Activated CD8-positive, alpha-beta memory T cell treated with anti-CD3 and anti-CD28 coated beads for 4 hours (primary cell): ENCODE measurements around the gene PLEKHA6.

Source experiments
- DNase-seq, 2 donors: peaks; one replicate each; pipeline ENCODE4 v3.0.0-alpha.2; 2020; ENCODE audit warnings: low read depth in 2 of 2

The PLEKHA6 gene

DNA sequence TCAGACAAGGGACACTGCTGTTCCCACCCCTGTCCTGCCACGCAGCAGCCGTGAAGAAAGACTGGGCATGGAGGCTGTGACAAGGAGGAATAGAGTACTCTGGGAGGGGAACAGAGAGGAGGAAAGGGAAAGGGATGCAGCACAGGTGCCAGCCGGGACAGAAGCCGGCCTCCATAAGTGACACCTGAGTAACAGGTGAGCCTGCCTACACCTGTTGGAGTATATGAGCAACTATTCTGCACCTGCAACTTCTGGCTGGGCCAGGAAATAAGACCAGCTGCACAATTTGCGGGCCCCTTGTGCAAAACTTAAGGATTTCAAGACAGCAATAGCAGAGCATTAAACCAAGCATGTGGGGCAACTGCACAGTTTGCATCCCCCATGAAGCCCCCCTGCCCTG, 73.4 kb downstream of the PLEKHA6 start:
- no peak for DNase-seq

GRCh38 chr1:204285436-204286305, 74.1 kb downstream of the PLEKHA6 start:
- no peak for DNase-seq

- DNase-seq, result no peak
Observed at GRCh38 chr1:204284929-204285328, 74.8 kb downstream of the PLEKHA6 start.

DNA sequence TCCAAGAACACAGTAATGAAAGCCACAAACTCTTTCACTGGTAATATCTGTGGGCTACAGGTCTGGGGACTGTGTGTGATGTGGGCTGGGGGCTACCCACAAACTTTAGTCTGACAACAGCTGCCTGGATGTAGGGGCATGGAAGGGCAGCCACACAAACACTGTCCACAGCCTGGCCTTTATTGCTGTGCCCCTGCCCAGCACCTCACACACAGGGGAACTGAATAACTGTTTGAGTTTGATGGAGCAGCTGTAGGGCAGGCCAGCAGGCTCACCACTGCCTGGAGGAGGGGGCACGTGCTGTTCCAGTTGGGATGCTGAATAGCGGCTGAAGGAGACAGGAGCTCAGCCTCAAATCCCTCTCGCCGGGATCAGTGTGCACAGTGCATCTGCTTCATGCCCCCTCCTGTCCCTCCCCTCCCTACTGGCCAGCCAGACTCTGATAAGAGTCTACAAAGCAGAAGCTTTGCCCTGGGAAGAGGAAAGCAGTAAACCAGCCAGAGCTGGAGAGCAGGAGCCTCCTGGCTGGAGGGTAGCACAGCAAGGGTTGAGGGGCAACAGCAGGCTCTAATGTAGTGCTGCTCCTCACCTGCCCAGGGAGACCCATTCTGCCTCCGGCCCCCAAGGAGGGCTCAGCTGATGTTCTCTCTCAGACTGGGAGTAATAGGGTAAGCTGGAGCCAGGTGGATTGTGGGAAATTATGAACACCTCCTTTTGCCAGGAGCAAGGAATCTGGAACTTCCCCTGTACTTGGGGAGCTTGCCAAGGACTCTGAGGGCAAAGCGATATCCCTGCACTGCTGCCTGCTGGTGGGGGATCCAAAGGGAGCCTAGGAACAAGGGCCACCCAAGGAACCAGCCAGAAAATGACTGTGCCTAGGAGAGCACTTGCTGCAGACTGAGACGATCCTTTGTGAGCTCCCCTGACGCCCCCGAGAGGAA, 75.7 kb downstream of the PLEKHA6 start:
- no peak for DNase-seq

- DNase-seq, result no peak
Observed at GRCh38 chr1:204282761-204283221, 76.9 kb downstream of the PLEKHA6 start.

DNA sequence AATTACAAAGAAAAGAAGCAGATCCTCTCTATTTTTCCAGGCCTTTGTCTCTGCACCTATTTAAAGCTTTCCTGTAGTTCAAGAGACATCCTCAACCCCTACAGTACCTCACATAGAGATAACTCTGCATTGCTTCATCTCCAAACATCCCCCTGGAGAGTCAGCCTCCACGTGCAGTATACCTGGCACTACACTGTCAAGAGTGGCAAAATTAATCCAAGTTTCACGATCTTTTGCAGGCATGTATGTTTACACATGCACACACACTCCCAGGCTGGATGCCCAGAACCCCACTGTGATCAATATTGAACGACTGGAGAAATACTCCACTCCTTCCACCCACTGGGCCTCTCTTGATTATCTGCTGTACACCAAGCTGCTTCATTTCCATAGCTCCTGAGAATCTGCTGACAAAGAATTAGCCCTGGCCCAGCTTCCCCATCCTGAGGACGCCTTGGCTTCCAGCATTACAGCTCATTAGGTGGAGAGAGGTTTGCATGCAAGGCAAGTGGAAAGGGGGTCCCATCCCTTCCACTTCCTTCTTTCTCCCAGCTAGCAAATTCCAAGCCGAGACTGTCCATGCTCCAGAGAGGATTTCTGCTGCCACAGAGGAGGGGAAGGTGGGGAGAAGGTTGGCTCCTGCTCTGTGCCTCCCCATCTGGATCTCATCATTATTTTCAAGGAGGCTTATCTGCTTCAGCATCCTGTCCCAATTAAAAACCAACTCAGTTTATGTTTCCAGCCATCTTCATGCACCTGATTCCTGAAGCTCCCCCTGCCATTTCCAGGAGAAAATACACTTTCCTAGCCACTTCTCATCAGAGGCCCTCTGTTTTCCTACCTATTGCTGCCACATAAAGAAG, 79.4 kb downstream of the PLEKHA6 start:
- DNase-seq, result no peak

DNA sequence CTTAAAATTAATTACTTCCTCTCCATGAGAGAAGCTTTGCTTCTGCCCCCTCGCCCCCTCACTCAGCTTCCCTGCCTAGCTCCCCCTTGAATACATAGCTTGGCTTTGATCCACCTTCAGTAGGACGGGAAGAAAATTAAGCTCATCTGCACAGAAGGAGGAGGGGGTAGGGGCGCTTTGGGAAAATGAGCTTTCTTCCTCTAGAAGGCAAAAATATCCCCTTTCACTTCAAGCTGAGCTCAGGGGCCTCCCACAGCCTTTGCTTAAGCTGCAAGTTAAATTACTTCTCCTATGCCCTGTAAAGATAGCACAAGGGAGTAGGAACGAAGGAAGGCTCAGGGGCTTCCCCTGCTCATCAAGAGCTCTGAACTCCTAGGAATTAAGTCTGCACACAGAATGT, 80.8 kb downstream of the PLEKHA6 start:
- no peak for DNase-seq

DNA sequence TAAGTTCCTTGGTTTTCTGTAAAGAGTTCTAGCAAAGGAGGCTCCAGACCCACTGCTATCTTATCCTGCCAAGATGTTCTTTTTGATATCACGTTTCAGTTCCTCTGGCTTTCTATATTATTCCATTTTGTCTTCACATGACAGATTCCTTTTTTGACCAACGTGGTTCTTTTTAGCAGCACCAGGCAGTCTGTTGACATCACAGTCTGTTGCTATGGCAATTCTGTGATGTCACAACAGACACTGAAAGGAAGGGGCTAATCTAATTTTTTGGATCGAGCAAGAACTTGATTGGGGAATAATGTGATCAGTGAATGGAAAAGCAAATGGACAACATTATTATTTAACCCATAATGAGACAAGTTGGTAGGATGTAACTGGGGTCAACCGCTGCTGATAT, 81.5 kb downstream of the PLEKHA6 start:
- DNase-seq, result no peak

DNA sequence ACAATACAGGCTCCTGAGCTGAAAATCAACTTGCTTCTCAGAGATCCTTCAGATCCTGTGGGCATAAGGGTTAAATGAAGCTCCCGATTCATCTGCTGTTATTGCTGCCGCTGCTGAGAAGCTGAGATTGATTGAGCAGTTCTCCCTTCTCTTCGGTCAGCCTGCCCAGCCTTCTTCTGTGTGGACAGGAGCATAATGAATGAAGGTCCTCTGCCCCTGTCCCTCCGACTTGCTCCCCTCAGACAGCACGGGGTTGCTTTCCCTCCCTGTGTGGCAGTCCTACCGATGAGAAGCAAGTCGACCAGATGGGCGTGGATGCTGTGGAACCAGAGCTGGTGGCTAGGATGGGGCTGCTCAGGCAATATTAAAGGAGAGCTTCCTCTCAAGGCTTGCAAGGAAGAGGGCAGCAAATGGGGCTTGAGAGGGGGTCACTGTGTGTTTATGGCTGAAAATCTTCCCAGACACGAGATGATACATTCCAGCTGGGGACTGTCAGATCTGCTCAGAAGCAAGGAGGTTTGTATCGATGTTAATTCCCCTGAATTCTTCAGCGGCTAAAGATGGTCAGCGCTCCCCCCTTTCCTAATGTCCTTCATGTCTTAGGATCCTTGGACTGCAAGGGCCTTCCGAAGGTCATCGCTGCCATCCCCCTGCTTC, 82.0 kb downstream of the PLEKHA6 start:
- DNase-seq, result no peak

GRCh38 chr1:204275695-204276370, 83.9 kb downstream of the PLEKHA6 start:
- DNase-seq, result no peak

- DNase-seq, result no peak
Observed at GRCh38 chr1:204274446-204274845, 85.3 kb downstream of the PLEKHA6 start.

DNA sequence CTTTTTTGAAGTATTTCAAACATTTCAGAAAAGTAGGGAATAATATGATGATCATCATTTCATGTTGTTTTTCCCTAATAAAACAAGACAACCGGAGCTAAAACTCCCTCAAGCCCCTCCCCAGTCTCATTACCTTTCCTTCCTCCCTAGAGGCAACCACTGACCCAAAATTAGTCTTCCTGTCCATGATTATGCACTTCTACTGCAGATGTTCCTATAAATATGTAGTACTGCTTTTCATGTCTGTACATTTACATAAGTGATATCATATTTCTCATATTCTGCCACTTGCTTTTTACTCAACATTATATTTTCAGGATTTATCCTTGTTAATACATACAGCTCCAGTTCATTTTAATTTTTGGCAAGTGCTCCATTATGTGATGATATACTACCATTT, 87.2 kb downstream of the PLEKHA6 start:
- no peak for DNase-seq

- no peak for DNase-seq
Observed at GRCh38 chr1:204271970-204272369, 87.8 kb downstream of the PLEKHA6 start.

- no peak for DNase-seq
Observed at GRCh38 chr1:204268101-204268500, 91.6 kb downstream of the PLEKHA6 start.

- DNase-seq, result no peak
Observed at GRCh38 chr1:204267191-204267601, 92.5 kb downstream of the PLEKHA6 start.

DNA sequence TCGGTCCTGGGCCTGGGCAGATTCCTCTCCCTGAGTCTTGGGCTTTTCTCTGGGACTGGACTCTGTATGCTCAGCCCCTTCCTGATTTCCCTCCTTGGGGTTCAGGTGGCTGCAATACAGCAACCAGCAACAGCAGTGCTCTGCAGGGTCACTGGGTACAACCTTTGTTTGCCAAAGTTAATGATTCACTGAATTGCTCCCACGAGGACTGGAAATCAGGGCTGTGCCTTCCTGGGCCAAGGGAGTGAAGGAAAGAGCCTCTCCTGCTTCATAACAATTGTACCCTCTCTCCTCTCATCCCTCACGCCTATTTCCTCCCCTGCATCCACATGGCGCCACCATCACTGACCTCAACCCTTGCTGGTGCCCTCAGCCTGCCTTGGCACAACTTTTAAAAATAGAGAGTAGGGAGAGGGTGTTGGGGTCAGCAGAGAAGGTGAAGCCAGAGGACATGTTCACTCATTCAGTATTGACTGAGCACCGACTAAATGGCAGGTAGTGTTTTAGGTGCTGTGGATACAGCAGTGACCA, 93.2 kb downstream of the PLEKHA6 start:
- no peak for DNase-seq

- no peak for DNase-seq
Observed at GRCh38 chr1:204265665-204266064, 94.1 kb downstream of the PLEKHA6 start.

- no peak for DNase-seq
Observed at GRCh38 chr1:204264805-204265204, 94.9 kb downstream of the PLEKHA6 start.

DNA sequence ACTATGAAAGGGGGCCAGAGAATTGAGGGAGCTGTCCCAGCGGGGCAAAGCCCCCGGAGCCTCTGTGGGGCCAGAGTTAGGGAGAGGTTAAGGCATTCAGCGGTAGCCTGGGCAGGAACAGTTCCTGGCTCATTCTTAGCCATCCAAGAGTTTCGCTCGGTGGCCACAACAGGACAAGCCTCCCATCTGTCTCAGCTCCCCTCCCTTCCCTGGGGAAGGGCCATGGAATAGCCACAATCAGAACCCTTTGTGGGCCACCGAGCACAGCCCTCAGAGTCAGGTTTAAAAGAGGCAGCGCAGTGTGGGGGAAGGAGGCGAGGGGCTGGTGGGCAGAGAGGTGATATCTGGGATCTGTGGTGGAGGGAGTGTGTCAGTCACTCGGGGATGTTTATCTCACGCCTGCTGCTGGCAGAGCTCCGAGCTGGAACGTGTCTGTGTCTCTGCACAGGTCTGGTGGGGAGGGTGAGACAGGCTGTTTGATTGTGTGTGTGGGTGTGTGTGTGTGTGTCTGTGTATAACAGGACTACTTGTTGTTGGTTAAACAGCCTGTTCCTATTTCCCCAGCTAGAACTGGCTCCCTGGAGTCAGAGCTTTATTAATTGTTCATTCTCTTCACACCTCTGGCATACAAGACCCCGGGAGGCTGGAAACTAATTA, 96.3 kb downstream of the PLEKHA6 start:
- no peak for DNase-seq
